ENCODE data around the gene MRLN. TPM values are rescaled to one million over a fixed set of nuclear protein-coding genes. Genes with fewer than 3 reads are reported as not detected.
"Not testable (repeated sequence)": the region's sequence is repeated elsewhere in the genome, so short reads cannot be mapped to it uniquely, and the experiment has no call there.

MRLN gene
- total and polyA plus RNA-seq, 4 donors: 0.35 to 0.98 (median 0.75) TPM; not detected in 1

DNA sequence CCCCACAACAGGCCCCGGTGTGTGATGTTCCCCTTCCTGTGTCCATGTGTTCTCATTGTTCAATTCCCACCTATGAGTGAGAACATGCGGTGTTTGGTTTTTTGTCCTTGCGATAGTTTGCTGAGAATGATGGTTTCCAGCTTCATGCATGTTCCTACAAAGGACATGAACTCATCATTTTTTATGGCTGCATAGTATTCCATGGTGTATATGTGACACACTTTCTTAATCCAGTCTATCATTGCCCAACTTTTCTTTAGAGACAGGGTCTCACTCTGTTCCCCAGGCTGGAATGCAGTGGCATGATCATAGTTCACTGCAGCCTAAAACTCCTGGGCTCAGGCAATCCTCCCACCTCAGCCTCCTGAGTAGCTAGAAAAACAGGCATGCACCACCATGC lies 32.2 kb upstream of the MRLN start:
- not testable (repeated sequence) for H3K9ac ChIP-seq (ENCODE audit: insufficient read depth in 1 of 2, low read length in 2 of 2); H3K36me3 ChIP-seq (ENCODE audit: control insufficient read depth in 4 of 4, insufficient read depth in 4 of 4, low read length in 4 of 4); H3K27ac ChIP-seq (ENCODE audit: low read depth in 1 of 2, low read length in 1 of 2); ATAC-seq (ENCODE audit: insufficient read depth, low FRiP score); H3K9me3 ChIP-seq (ENCODE audit: control insufficient read depth in 4 of 4, insufficient read depth in 3 of 4, low read length in 3 of 4); H3K27me3 ChIP-seq (ENCODE audit: control insufficient read depth in 3 of 3, insufficient read depth in 3 of 3, low read length in 2 of 3); DNase-seq; H3K4me1 ChIP-seq (ENCODE audit: control insufficient read depth in 5 of 5, insufficient read depth in 5 of 5, low read length in 5 of 5); H3K4me3 ChIP-seq
- WGBS, 2 donors: 100% methylated on average over 1 of the region's 3 CpGs

- Histone ChIP-seq H3K9me3 (ENCODE audit: control insufficient read depth in 4 of 4, insufficient read depth in 3 of 4, low read length in 3 of 4) (peaks cover 0 to 4% (median 0%) of the 10 kb centered on the region in 4 donors), H3K27me3 (ENCODE audit: control insufficient read depth in 3 of 3, insufficient read depth in 3 of 3, low read length in 2 of 3) (no peaks in the 10 kb centered on the region), H3K36me3 (ENCODE audit: control insufficient read depth in 4 of 4, insufficient read depth in 4 of 4, low read length in 4 of 4) (no peaks in the 10 kb centered on the region), H3K27ac (ENCODE audit: low read depth in 1 of 2, low read length in 1 of 2) (no peak overlapping the region), H3K9ac (ENCODE audit: insufficient read depth in 1 of 2, low read length in 2 of 2) (no peak overlapping the region), H3K4me1 (ENCODE audit: control insufficient read depth in 5 of 5, insufficient read depth in 5 of 5, low read length in 5 of 5) (peaks cover 0 to 4% (median 0%) of the 10 kb centered on the region in 5 donors), H3K4me3 (no peak overlapping the region)
- TF ChIP-seq, protein P1, sequence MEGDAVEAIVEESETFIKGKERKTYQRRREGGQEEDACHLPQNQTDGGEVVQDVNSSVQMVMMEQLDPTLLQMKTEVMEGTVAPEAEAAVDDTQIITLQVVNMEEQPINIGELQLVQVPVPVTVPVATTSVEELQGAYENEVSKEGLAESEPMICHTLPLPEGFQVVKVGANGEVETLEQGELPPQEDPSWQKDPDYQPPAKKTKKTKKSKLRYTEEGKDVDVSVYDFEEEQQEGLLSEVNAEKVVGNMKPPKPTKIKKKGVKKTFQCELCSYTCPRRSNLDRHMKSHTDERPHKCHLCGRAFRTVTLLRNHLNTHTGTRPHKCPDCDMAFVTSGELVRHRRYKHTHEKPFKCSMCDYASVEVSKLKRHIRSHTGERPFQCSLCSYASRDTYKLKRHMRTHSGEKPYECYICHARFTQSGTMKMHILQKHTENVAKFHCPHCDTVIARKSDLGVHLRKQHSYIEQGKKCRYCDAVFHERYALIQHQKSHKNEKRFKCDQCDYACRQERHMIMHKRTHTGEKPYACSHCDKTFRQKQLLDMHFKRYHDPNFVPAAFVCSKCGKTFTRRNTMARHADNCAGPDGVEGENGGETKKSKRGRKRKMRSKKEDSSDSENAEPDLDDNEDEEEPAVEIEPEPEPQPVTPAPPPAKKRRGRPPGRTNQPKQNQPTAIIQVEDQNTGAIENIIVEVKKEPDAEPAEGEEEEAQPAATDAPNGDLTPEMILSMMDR (IDR thresholded peaks at IDR 0.05; ENCODE audit: control extremely low read depth, extremely low read depth): no peak
- no peak for DNase-seq
- no peak for ATAC-seq (ENCODE audit: insufficient read depth, low FRiP score)
- 93% methylated on average over 8 of the region's 8 CpGs for WGBS, 2 donors
These were observed 28.3 kb upstream of the MRLN start for GRCh38 chr10:59781511-59781910.

- WGBS, 2 donors: 72 to 85% methylated on average over 6 of the region's 6 CpGs
- ATAC-seq (ENCODE audit: insufficient read depth, low FRiP score) (no peak), DNase-seq (peak in 2 of 3 donors; percentile 36 to 39)
- Histone ChIP-seq H3K9me3 (ENCODE audit: control insufficient read depth in 4 of 4, insufficient read depth in 3 of 4, low read length in 3 of 4) (peaks cover 0 to 4% (median 0%) of the 10 kb centered on the region in 4 donors), H3K9ac (ENCODE audit: insufficient read depth in 1 of 2, low read length in 2 of 2) (no peak overlapping the region), H3K4me1 (ENCODE audit: control insufficient read depth in 5 of 5, insufficient read depth in 5 of 5, low read length in 5 of 5) (peaks cover 0 to 4% (median 0%) of the 10 kb centered on the region in 5 donors), H3K4me3 (no peak overlapping the region), H3K27me3 (ENCODE audit: control insufficient read depth in 3 of 3, insufficient read depth in 3 of 3, low read length in 2 of 3) (no peaks in the 10 kb centered on the region), H3K27ac (ENCODE audit: low read depth in 1 of 2, low read length in 1 of 2) (no peak overlapping the region), H3K36me3 (ENCODE audit: control insufficient read depth in 4 of 4, insufficient read depth in 4 of 4, low read length in 4 of 4) (no peaks in the 10 kb centered on the region)
- TF ChIP-seq, protein P1 (IDR thresholded peaks at IDR 0.05; ENCODE audit: control extremely low read depth, extremely low read depth): no peak
These were observed 26.7 kb upstream of the MRLN start for GRCh38 chr10:59779756-59780533.

DNA sequence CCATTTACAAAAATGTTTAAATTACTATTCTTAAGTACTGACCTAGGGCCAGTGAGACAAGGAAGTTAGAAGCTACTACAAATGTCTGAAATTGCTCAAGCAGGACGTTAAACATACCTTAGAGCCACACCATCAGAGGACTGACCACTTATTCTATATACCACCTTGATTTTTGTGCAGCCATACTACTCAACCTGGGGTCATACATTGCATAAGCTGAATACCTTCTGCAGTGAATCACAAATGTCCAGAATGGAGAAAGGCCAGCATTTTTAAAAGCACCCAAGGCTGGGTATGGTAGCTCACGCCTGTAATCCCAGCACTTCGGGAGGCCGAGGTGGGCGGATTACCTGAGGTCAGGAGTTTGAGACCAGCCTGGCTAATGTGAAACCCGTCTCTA lies 21.2 kb upstream of the MRLN start:
- no peak overlapping the region for H3K27ac ChIP-seq (ENCODE audit: low read depth in 1 of 2, low read length in 1 of 2)
- peaks cover 0 to 4% (median 0%) of the 10 kb centered on the region in 4 donors for H3K9me3 ChIP-seq (ENCODE audit: control insufficient read depth in 4 of 4, insufficient read depth in 3 of 4, low read length in 3 of 4)
- no peaks in the 10 kb centered on the region for H3K4me1 ChIP-seq (ENCODE audit: control insufficient read depth in 5 of 5, insufficient read depth in 5 of 5, low read length in 5 of 5)
- H3K27me3 ChIP-seq (ENCODE audit: control insufficient read depth in 3 of 3, insufficient read depth in 3 of 3, low read length in 2 of 3): no peaks in the 10 kb centered on the region
- ATAC-seq (ENCODE audit: insufficient read depth, low FRiP score): no peak
- WGBS, 2 donors: 92 to 93% methylated on average over 6 of the region's 6 CpGs
- TF ChIP-seq, protein P1 (IDR thresholded peaks at IDR 0.05; ENCODE audit: control extremely low read depth, extremely low read depth): no peak
- H3K9ac ChIP-seq (ENCODE audit: insufficient read depth in 1 of 2, low read length in 2 of 2): no peak overlapping the region
- DNase-seq: no peak
- H3K4me3 ChIP-seq: no peak overlapping the region
- H3K36me3 ChIP-seq (ENCODE audit: control insufficient read depth in 4 of 4, insufficient read depth in 4 of 4, low read length in 4 of 4): no peaks in the 10 kb centered on the region
